Prostate gland (tissue), 2 donors: ENCODE results near the gene SLC2A5. TPM values are rescaled to one million over a fixed set of nuclear protein-coding genes. Genes with fewer than 3 reads are reported as not detected.

Experiments
- DNase-seq: peaks from one replicate; pipeline ENCODE4 v3.0.0-alpha.2; 2019; ENCODE audit warnings: low spot score
- H3K27ac ChIP-seq, 2 donors: fragments of 200-600 bp; sonication (generic); 2 replicates each; pipeline ENCODE4 v1.5.1; 2017 to 2019
- H3K27me3 ChIP-seq: fragments of 200-600 bp; sonication (generic); replicated peaks from 2 replicates; pipeline ENCODE4 v1.5.1; 2019; ENCODE audit not compliant: insufficient read depth
- H3K36me3 ChIP-seq, 2 donors: fragments of 200-600 bp; sonication (generic); 1 replicate in 1 of 2; 2 replicates in 1 of 2; pipeline versions ENCODE4 v1.5.1 to v1.8.1; 2017 to 2019
- H3K4me1 ChIP-seq: fragments of 200-600 bp; sonication (generic); replicated peaks from 2 replicates; pipeline ENCODE4 v1.5.1; 2019
- H3K4me3 ChIP-seq, 2 donors: fragments of 200-600 bp; sonication (generic); 2 replicates each; pipeline ENCODE4 v1.5.1; 2017 to 2019
- H3K9me3 ChIP-seq: fragments of 200-600 bp; sonication (generic); 2 replicates; pipeline ENCODE4 v1.5.1; 2017
- POLR2A ChIP-seq: fragments of 450-650 bp; IDR thresholded peaks from one replicate; pipeline ENCODE4 v1.6.1; 2016; ENCODE audit warnings: antibody characterized with exemption, mild to moderate bottlenecking
- POLR2AphosphoS5 ChIP-seq: sonication (generic); formaldehyde crosslinking; IDR thresholded peaks from one replicate; pipeline ENCODE4 v1.6.1; 2017; ENCODE audit warnings: antibody characterized with exemption
- WGBS: methylation state at CpG from one replicate; pipeline ENCODE4 v1.1.5; 2018; 5-methylcytosine and 5-hydroxymethylcytosine counted together
- intact Hi-C: fragments of 100-400 bp; cut with DNase I; formaldehyde crosslinking; loops from one replicate; pipeline ENCODE4 v1.14.2; 2022
- total RNA-seq, 2 donors: library from RNA; depleted of rRNA; stranded (reverse); fragments of >200 nt; gene quantifications; one replicate each; pipeline ENCODE4 v1.1.0, GENCODE V29; 2016
- TF ChIP-seq, protein P1 (sequence below), 4 experiments: fragments of 200-600 bp in 2 of 4; fragments of 450-650 bp in 2 of 4; sonication (generic) in 2 of 4; IDR thresholded peaks; 1 replicate in 3 of 4; 2 replicates in 1 of 4; pipeline ENCODE4 v1.5.1; 2016 to 2019; ENCODE audit warnings: antibody characterized with exemption in 4 of 4, mild to moderate bottlenecking in 2 of 4, moderate library complexity in 2 of 4

Gene SLC2A5
- total RNA-seq, 2 donors from 2014 or later, result 25.4 to 55.0 TPM

DNA sequence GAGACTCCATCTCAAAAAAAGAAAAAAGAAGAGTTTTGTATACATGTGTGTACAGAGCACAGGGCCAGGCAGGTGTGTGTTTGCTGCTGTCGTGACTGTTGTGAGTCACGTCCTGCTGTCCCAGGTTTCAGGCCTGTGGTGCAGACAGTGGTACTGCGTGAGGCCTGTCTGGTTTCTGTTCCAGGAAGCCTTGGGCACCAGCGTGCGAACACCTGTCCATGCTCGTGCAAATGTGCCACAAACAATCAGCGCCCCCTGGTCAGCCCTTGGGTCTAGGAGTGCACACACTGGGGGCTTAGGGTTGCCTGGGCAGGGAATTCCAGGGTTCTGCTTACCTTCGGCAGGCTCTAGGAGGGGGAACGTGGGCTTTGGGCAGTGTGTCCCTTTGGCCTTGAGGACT is 42.5 kb upstream of the SLC2A5 start:
- no peak overlapping the region for H3K27ac ChIP-seq
- WGBS, result 92% methylated on average over 9 of the region's 9 CpGs
- DNase-seq, result no peak
- no peaks in the 10 kb centered on the region for H3K4me1 ChIP-seq
- H3K9me3 ChIP-seq, result no peaks in the 10 kb centered on the region
- TF ChIP-seq POLR2AphosphoS5 (no peak), POLR2A (no peak)
- TF ChIP-seq, protein P1, sequence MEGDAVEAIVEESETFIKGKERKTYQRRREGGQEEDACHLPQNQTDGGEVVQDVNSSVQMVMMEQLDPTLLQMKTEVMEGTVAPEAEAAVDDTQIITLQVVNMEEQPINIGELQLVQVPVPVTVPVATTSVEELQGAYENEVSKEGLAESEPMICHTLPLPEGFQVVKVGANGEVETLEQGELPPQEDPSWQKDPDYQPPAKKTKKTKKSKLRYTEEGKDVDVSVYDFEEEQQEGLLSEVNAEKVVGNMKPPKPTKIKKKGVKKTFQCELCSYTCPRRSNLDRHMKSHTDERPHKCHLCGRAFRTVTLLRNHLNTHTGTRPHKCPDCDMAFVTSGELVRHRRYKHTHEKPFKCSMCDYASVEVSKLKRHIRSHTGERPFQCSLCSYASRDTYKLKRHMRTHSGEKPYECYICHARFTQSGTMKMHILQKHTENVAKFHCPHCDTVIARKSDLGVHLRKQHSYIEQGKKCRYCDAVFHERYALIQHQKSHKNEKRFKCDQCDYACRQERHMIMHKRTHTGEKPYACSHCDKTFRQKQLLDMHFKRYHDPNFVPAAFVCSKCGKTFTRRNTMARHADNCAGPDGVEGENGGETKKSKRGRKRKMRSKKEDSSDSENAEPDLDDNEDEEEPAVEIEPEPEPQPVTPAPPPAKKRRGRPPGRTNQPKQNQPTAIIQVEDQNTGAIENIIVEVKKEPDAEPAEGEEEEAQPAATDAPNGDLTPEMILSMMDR (IDR thresholded peaks at IDR 0.05), result no peak
- no peak overlapping the region for H3K4me3 ChIP-seq
- H3K27me3 ChIP-seq, result no peaks in the 10 kb centered on the region
- no peaks in the 10 kb centered on the region for H3K36me3 ChIP-seq
- intact Hi-C loops, result loop anchor here (1.0 to 10.0 kb wide), 2 partner anchors 84 to 373 kb away; no protein-coding TSS in a partner anchor

GRCh38 chr1:9111357-9111691 is 41.9 kb upstream of the SLC2A5 start:
- Histone ChIP-seq H3K36me3 (no peaks in the 10 kb centered on the region), H3K4me3 (no peak overlapping the region), H3K4me1 (no peaks in the 10 kb centered on the region), H3K27ac (no peak overlapping the region), H3K9me3 (no peaks in the 10 kb centered on the region), H3K27me3 (no peaks in the 10 kb centered on the region)
- TF ChIP-seq POLR2AphosphoS5 (no peak), POLR2A (no peak)
- TF ChIP-seq, protein P1 (IDR thresholded peaks at IDR 0.05), result no peak
- intact Hi-C loops, result loop anchor here (1.0 to 10.0 kb wide), 2 partner anchors 85 to 373 kb away; no protein-coding TSS in a partner anchor
- DNase-seq, result no peak
- WGBS, result 93% methylated on average over 13 of the region's 13 CpGs

DNA sequence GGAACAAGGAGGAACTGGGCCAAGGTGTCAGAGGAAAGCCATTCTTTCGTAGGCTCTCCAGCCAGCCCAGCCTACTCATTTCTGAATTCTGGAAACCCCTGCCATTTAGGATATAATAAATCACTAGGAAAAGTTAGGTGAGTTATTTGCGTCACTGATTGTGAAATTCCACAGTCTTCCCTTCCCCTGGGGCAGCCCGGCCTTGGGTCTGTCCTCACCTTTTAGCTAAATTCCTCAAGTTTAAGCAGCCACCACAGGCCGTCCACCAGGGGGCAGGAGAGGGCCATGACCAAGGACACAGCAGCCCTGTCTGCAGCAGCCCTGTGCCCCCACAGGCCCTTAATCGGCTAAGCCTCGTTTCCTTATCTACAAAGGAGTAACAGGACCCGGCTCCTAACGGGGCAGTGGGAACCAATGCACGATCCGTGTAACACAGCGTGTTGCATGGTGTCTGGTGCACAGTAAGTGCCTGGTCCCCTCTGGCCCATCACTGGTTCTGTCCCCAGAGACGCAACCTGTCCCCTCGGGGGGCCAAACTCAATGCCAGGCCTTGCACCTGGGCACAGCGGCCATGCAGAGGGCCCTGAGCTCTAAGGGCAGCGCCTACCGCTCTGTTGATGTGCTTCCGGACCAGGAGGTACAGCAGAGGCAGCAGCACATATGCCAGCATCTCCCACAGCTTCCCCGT is 41.4 kb upstream of the SLC2A5 start:
- no peaks in the 10 kb centered on the region for H3K9me3 ChIP-seq
- no peaks in the 10 kb centered on the region for H3K4me1 ChIP-seq
- WGBS, result 42% methylated on average over 17 of the region's 18 CpGs
- no peak overlapping the region for H3K27ac ChIP-seq
- no peaks in the 10 kb centered on the region for H3K36me3 ChIP-seq
- intact Hi-C loops, result loop anchor here (1.0 to 10.0 kb wide), 2 partner anchors 85 to 374 kb away; no protein-coding TSS in a partner anchor
- H3K4me3 ChIP-seq, result no peak overlapping the region
- DNase-seq, result peak; percentile 90
- TF ChIP-seq, protein P1 (IDR thresholded peaks at IDR 0.05), result peak; percentile 79 to 98 (median 94)
- TF ChIP-seq POLR2A, result no peak
- TF ChIP-seq POLR2AphosphoS5, result peak; percentile 72
- H3K27me3 ChIP-seq, result no peaks in the 10 kb centered on the region

DNA sequence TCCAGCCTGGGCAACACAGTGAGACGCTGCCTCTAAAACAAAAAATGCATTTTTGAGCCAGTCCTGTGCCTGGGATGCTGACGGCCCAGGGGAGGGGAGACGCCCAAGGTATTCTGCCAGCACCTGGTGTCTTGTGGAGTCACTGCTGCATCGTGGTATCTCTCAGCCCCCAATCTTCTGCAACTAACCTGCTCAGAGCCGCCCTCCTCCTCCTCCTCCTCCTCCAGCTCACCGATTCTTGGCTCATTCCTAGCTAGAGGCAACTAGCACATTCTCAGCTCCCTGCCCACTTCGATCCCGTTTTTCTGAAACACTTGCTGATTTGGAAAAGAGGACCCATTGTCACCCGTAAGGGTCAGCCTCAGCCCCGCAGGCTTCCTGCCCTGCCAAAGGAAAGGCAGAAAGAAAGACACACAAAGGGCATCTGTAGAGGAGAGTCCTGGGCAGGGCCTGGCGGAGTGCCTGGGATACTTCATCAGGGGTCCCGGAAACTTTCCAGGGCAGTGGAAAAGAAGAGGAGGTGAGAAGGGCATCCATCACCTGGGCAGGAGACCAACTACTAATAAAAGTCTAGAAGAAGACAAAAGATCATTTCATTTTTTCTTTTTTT is 38.7 kb upstream of the SLC2A5 start:
- Histone ChIP-seq H3K9me3 (no peaks in the 10 kb centered on the region), H3K27me3 (no peaks in the 10 kb centered on the region), H3K4me1 (no peaks in the 10 kb centered on the region), H3K4me3 (no peak overlapping the region), H3K27ac (no peak overlapping the region), H3K36me3 (peaks cover 0 to 12% of the 10 kb centered on the region in 2 donors)
- no peak for DNase-seq
- TF ChIP-seq POLR2A (no peak), POLR2AphosphoS5 (no peak)
- TF ChIP-seq, protein P1 (IDR thresholded peaks at IDR 0.05), result no peak
- WGBS, result 86% methylated on average over 12 of the region's 12 CpGs
- intact Hi-C loops, result no loop called here
